OCI-LY1 (cell line): ENCODE measurements around the gene MSRB3.

Experiments
- H2AFZ ChIP-seq: fragments of 200-600 bp; sonication (generic), shearing (Covaris generic); 2 replicates; pipeline ENCODE4 v1.6.0; 2014; ENCODE audit warnings: antibody characterized with exemption, mild to moderate bottlenecking, low read length
- H3F3A ChIP-seq: fragments of 200-600 bp; sonication (generic), shearing (Covaris generic); 2 replicates; pipeline ENCODE4 v1.6.0; 2014; ENCODE audit warnings: mild to moderate bottlenecking, antibody characterized with exemption, low read length, moderate library complexity; ENCODE audit not compliant: insufficient read depth
- H3K27ac ChIP-seq: fragments of 200-600 bp; sonication (generic); 2 replicates; pipeline ENCODE4 v1.5.1; 2014; ENCODE audit warnings: low read length, mixed run types, mild to moderate bottlenecking, low read depth; ENCODE audit not compliant: poor library complexity, severe bottlenecking
- H3K27me3 ChIP-seq: fragments of 200-600 bp; sonication (generic); 2 replicates; pipeline ENCODE4 v1.6.0; 2014; ENCODE audit warnings: antibody characterized with exemption, mild to moderate bottlenecking, low read length, moderate library complexity; ENCODE audit not compliant: insufficient read depth
- H3K36me3 ChIP-seq: fragments of 200-600 bp; sonication (generic); 2 replicates; pipeline ENCODE4 v1.6.1; 2014; ENCODE audit warnings: mild to moderate bottlenecking, antibody characterized with exemption, low read length, moderate library complexity, mixed read lengths; ENCODE audit not compliant: insufficient read depth
- H3K4me1 ChIP-seq: fragments of 200-600 bp; sonication (generic); 2 replicates; pipeline ENCODE4 v1.5.1; 2014; ENCODE audit warnings: mild to moderate bottlenecking, low read length, moderate library complexity; ENCODE audit not compliant: insufficient read depth, severe bottlenecking
- H3K4me2 ChIP-seq: fragments of 200-600 bp; sonication (generic), shearing (Covaris generic); 2 replicates; pipeline ENCODE4 v1.6.1; 2014; ENCODE audit warnings: low read length
- H3K4me3 ChIP-seq: fragments of 200-600 bp; sonication (generic); 2 replicates; pipeline ENCODE4 v1.5.1; 2014; ENCODE audit warnings: low read length, low read depth, mild to moderate bottlenecking, mixed read lengths; ENCODE audit not compliant: poor library complexity, severe bottlenecking
- H3K79me2 ChIP-seq: fragments of 200-600 bp; shearing (Covaris generic); 2 replicates; pipeline ENCODE4 v1.6.1; 2016; ENCODE audit warnings: mixed run types, low read length, mixed read lengths; ENCODE audit not compliant: insufficient read depth
- H3K9ac ChIP-seq: fragments of 200-600 bp; sonication (generic), shearing (Covaris generic); 2 replicates; pipeline ENCODE4 v1.6.1; 2014; ENCODE audit warnings: mild to moderate bottlenecking, low read length, mixed read lengths
- H3K9me2 ChIP-seq: fragments of 200-600 bp; sonication (generic), shearing (Covaris generic); 2 replicates; pipeline ENCODE4 v1.6.1; 2014; ENCODE audit warnings: low read depth, mild to moderate bottlenecking, low read length, mixed read lengths
- H3K9me3 ChIP-seq: fragments of 200-600 bp; shearing (Covaris generic); 2 replicates; pipeline ENCODE4 v1.6.1; 2014; ENCODE audit warnings: low read length, mixed read lengths
- H4K20me1 ChIP-seq: fragments of 200-600 bp; sonication (generic), shearing (Covaris generic); 2 replicates; pipeline ENCODE4 v1.6.0; 2016; ENCODE audit warnings: mild to moderate bottlenecking, low read length; ENCODE audit not compliant: insufficient read depth
- CTCF ChIP-seq: fragments of 200-600 bp; sonication (generic), shearing (Covaris generic); IDR thresholded peaks from 2 replicates; pipeline ENCODE4 v1.5.1; 2017; ENCODE audit warnings: mild to moderate bottlenecking, antibody characterized with exemption, low read length, moderate library complexity, mixed read lengths
- EZH2 ChIP-seq: fragments of 200-600 bp; sonication (generic), shearing (Covaris generic); IDR thresholded peaks from 2 replicates; pipeline ENCODE4 v1.8.0; 2017; ENCODE audit warnings: borderline replicate concordance, mixed run types, mild to moderate bottlenecking, antibody characterized with exemption, low read length, moderate library complexity, mixed read lengths

The MSRB3 gene

GRCh38 chr12:65465766-65466547 lies 187.5 kb downstream of the MSRB3 start:
- Histone ChIP-seq H4K20me1 (no peaks in the 10 kb centered on the region), H3K9ac (no peak overlapping the region), H3K9me2 (no peaks in the 10 kb centered on the region), H3K27me3 (no peaks in the 10 kb centered on the region), H3F3A (no peaks in the 10 kb centered on the region), H3K9me3 (no peaks in the 10 kb centered on the region), H3K36me3 (no peaks in the 10 kb centered on the region), H3K27ac (no peak overlapping the region), H3K79me2 (no peaks in the 10 kb centered on the region), H2AFZ (no peak overlapping the region), H3K4me2 (no peak overlapping the region), H3K4me1 (no peaks in the 10 kb centered on the region), H3K4me3 (no peak overlapping the region)
- no peak for TF ChIP-seq EZH2
- TF ChIP-seq CTCF: no peak

- TF ChIP-seq EZH2 (no peak), CTCF (no peak)
- no peaks in the 10 kb centered on the region for H3K79me2 ChIP-seq
- no peaks in the 10 kb centered on the region for H3K27me3 ChIP-seq
- H3K4me1 ChIP-seq: no peaks in the 10 kb centered on the region
- H3K4me2 ChIP-seq: no peak overlapping the region
- H3K4me3 ChIP-seq: no peak overlapping the region
- no peak overlapping the region for H3K9ac ChIP-seq
- H3K27ac ChIP-seq: no peak overlapping the region
- H4K20me1 ChIP-seq: no peaks in the 10 kb centered on the region
- H2AFZ ChIP-seq: no peak overlapping the region
- no peaks in the 10 kb centered on the region for H3F3A ChIP-seq
- no peaks in the 10 kb centered on the region for H3K9me3 ChIP-seq
- no peaks in the 10 kb centered on the region for H3K36me3 ChIP-seq
- no peaks in the 10 kb centered on the region for H3K9me2 ChIP-seq
Measured at GRCh38 chr12:65466911-65467310, 188.4 kb downstream of the MSRB3 start.

DNA sequence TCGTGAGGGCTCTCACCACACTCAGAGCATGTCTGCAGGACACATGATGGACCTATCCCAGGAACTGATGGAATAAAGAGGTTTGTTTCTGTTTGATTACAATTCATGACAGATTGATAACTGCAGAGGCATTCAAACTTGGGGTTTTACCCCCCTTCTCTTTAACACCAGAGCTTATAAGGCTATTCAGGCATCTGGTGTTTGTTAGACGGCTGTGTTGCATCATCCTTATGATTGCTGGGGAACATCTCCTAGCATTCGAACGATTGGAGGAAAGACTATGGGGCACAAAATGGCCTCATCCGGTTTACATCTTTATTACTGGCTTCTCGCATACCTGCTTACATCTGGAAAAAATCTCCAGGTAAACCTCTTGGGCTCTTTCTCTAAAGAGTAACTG lies 191.8 kb downstream of the MSRB3 start:
- Histone ChIP-seq H3K4me1 (no peaks in the 10 kb centered on the region), H3K27ac (no peak overlapping the region), H3K27me3 (no peaks in the 10 kb centered on the region), H3K9me2 (no peaks in the 10 kb centered on the region), H3K4me3 (no peak overlapping the region), H2AFZ (no peak overlapping the region), H3K79me2 (no peaks in the 10 kb centered on the region), H3K9me3 (no peaks in the 10 kb centered on the region), H3F3A (no peaks in the 10 kb centered on the region), H4K20me1 (no peaks in the 10 kb centered on the region), H3K9ac (no peak overlapping the region), H3K4me2 (no peak overlapping the region), H3K36me3 (no peaks in the 10 kb centered on the region)
- TF ChIP-seq EZH2: no peak
- TF ChIP-seq CTCF: no peak
